ENCODE measurements around the gene TOX3. TPM values are rescaled to one million over a fixed set of nuclear protein-coding genes. Genes with fewer than 3 reads are reported as not detected.

Gene TOX3
- total RNA-seq, 1 donor from 2014 or later = 7.4 TPM

GRCh38 chr16:52404546-52404945, 142.4 kb downstream of the TOX3 start:
- Histone ChIP-seq H3K27me3 (ENCODE audit: control insufficient read depth, insufficient read depth, low read length) (no peaks in the 10 kb centered on the region), H3K36me3 (ENCODE audit: control insufficient read depth, insufficient read depth, low read length) (no peaks in the 10 kb centered on the region), H3K4me3 (ENCODE audit: low read depth, low read length) (no peak overlapping the region)
- TF ChIP-seq CTCF (IDR thresholded peaks at IDR 0.05; ENCODE audit: insufficient read depth, low read length, poor library complexity, severe bottlenecking) = no peak
- DNase-seq (ENCODE audit: low read depth) = no peak

- Histone ChIP-seq H3K36me3 (ENCODE audit: control insufficient read depth, insufficient read depth, low read length) (no peaks in the 10 kb centered on the region), H3K4me3 (ENCODE audit: low read depth, low read length) (no peak overlapping the region), H3K27me3 (ENCODE audit: control insufficient read depth, insufficient read depth, low read length) (no peaks in the 10 kb centered on the region)
- DNase-seq (ENCODE audit: low read depth) = no peak
- no peak for TF ChIP-seq CTCF (IDR thresholded peaks at IDR 0.05; ENCODE audit: insufficient read depth, low read length, poor library complexity, severe bottlenecking)
Measured at GRCh38 chr16:52399116-52399515, 147.8 kb downstream of the TOX3 start.

GRCh38 chr16:52398491-52398960, 148.4 kb downstream of the TOX3 start:
- Histone ChIP-seq H3K27me3 (ENCODE audit: control insufficient read depth, insufficient read depth, low read length) (no peaks in the 10 kb centered on the region), H3K36me3 (ENCODE audit: control insufficient read depth, insufficient read depth, low read length) (no peaks in the 10 kb centered on the region), H3K4me3 (ENCODE audit: low read depth, low read length) (no peak overlapping the region)
- DNase-seq (ENCODE audit: low read depth) = no peak
- no peak for TF ChIP-seq CTCF (IDR thresholded peaks at IDR 0.05; ENCODE audit: insufficient read depth, low read length, poor library complexity, severe bottlenecking)

- H3K36me3 ChIP-seq (ENCODE audit: control insufficient read depth, insufficient read depth, low read length) = no peaks in the 10 kb centered on the region
- no peak for TF ChIP-seq CTCF (IDR thresholded peaks at IDR 0.05; ENCODE audit: insufficient read depth, low read length, poor library complexity, severe bottlenecking)
- no peak overlapping the region for H3K4me3 ChIP-seq (ENCODE audit: low read depth, low read length)
- H3K27me3 ChIP-seq (ENCODE audit: control insufficient read depth, insufficient read depth, low read length) = no peaks in the 10 kb centered on the region
- no peak for DNase-seq (ENCODE audit: low read depth)
Measured at GRCh38 chr16:52398021-52398420, 148.9 kb downstream of the TOX3 start.

GRCh38 chr16:52393448-52393847, 153.5 kb downstream of the TOX3 start:
- no peak for DNase-seq (ENCODE audit: low read depth)
- Histone ChIP-seq H3K27me3 (ENCODE audit: control insufficient read depth, insufficient read depth, low read length) (no peaks in the 10 kb centered on the region), H3K4me3 (ENCODE audit: low read depth, low read length) (no peak overlapping the region), H3K36me3 (ENCODE audit: control insufficient read depth, insufficient read depth, low read length) (no peaks in the 10 kb centered on the region)
- no peak for TF ChIP-seq CTCF (IDR thresholded peaks at IDR 0.05; ENCODE audit: insufficient read depth, low read length, poor library complexity, severe bottlenecking)

- DNase-seq (ENCODE audit: low read depth) = no peak
- TF ChIP-seq CTCF (IDR thresholded peaks at IDR 0.05; ENCODE audit: insufficient read depth, low read length, poor library complexity, severe bottlenecking) = no peak
- H3K27me3 ChIP-seq (ENCODE audit: control insufficient read depth, insufficient read depth, low read length) = no peaks in the 10 kb centered on the region
- no peak overlapping the region for H3K4me3 ChIP-seq (ENCODE audit: low read depth, low read length)
- H3K36me3 ChIP-seq (ENCODE audit: control insufficient read depth, insufficient read depth, low read length) = no peaks in the 10 kb centered on the region
Measured at GRCh38 chr16:52389045-52389444, 157.9 kb downstream of the TOX3 start.
